GM12878 (cell line): ENCODE data around the gene POLR2L. TPM values are rescaled to one million over a fixed set of nuclear protein-coding genes. Genes with fewer than 3 reads are reported as not detected.

ENCODE experiments used
- BHLHE40 ChIP-seq, 2 experiments: fragments of 450-650 bp in 1 of 2; IDR thresholded peaks; 2 replicates each; pipeline ENCODE4 v1.6.1; 2011 to 2017; ENCODE audit warnings: low read depth in 2 of 2, borderline replicate concordance in 1 of 2, improper control_type of control experiment in 1 of 2, low read length in 1 of 2, mild to moderate bottlenecking in 1 of 2
- CBX3 ChIP-seq: fragments of 200-600 bp; sonication (generic); IDR thresholded peaks from 2 replicates; pipeline ENCODE4 v1.6.1; 2016; ENCODE audit warnings: low read depth, borderline replicate concordance
- DPF2 ChIP-seq: fragments of 450-650 bp; IDR thresholded peaks from 2 replicates; pipeline ENCODE4 v1.6.1; 2017; ENCODE audit warnings: mild to moderate bottlenecking
- HDGF ChIP-seq: fragments of 450-650 bp; IDR thresholded peaks from 2 replicates; pipeline ENCODE4 v1.6.1; 2016; ENCODE audit warnings: antibody characterized with exemption
- IRF3 ChIP-seq: fragments of 450-650 bp; IDR thresholded peaks from 2 replicates; pipeline ENCODE4 v1.6.1; 2014; ENCODE audit warnings: mild to moderate bottlenecking
- MEF2B ChIP-seq: fragments of 450-650 bp; IDR thresholded peaks from 2 replicates; pipeline ENCODE4 v1.6.1; 2018; ENCODE audit warnings: mild to moderate bottlenecking, moderate library complexity; ENCODE audit not compliant: partially characterized antibody, poor library complexity, severe bottlenecking
- MLLT1 ChIP-seq: fragments of 450-650 bp; IDR thresholded peaks from 2 replicates; pipeline ENCODE4 v1.6.1; 2016; ENCODE audit warnings: mild to moderate bottlenecking
- NBN ChIP-seq: fragments of 450-650 bp; IDR thresholded peaks from 2 replicates; pipeline ENCODE4 v1.6.1; 2016
- NKRF ChIP-seq: fragments of 450-650 bp; conservative IDR thresholded peaks from 2 replicates; pipeline ENCODE4 v1.6.1; 2017; ENCODE audit warnings: mild to moderate bottlenecking, moderate library complexity
- RB1 ChIP-seq: fragments of 450-650 bp; formaldehyde crosslinking; IDR thresholded peaks from 2 replicates; pipeline ENCODE4 v1.6.1; 2017; ENCODE audit warnings: mild to moderate bottlenecking, borderline replicate concordance
- TCF3 ChIP-seq: IDR thresholded peaks from 2 replicates; pipeline ENCODE4 v1.6.1; 2012; ENCODE audit warnings: low read depth, mild to moderate bottlenecking, low read length, borderline replicate concordance; ENCODE audit not compliant: insufficient read depth
- WRNIP1 ChIP-seq: IDR thresholded peaks from 2 replicates; pipeline ENCODE4 v1.6.1; 2011; ENCODE audit warnings: low read depth, low read length, improper control_type of control experiment, borderline replicate concordance
- ZNF592 ChIP-seq: fragments of 450-650 bp; IDR thresholded peaks from 2 replicates; pipeline ENCODE4 v1.6.1; 2017; ENCODE audit warnings: mild to moderate bottlenecking, moderate library complexity
- ZNF687 ChIP-seq: fragments of 450-650 bp; IDR thresholded peaks from 2 replicates; pipeline ENCODE4 v1.6.1; 2017; ENCODE audit warnings: mild to moderate bottlenecking, moderate library complexity
- polyA plus RNA-seq, 11 experiments: library from polyadenylated mRNA; depleted of rRNA in 4 of 11; unstranded in 6 of 11; stranded (reverse) in 5 of 11; fragments of >200 nt; fragmentation: Nextera tagmentation in 4 of 11; fragmentation: Illumina TruSeq in 1 of 11; extraction: Ambion mirVana in 4 of 11; extraction: Trizol in 1 of 11; gene quantifications; 1 replicate in 1 of 11; 2 replicates in 10 of 11; pipeline versions ENCODE4 v1.2.1 to v1.2.3, GENCODE V29; 2011 to 2016; ENCODE audit warnings: inconsistent platforms in 2 of 11, missing spikeins in 2 of 11, low read depth in 1 of 11
- total RNA-seq, 4 experiments: library from RNA; depleted of rRNA in 3 of 4; stranded (reverse); fragments of >200 nt in 3 of 4; fragmentation: Illumina TruSeq in 1 of 4; extraction: Trizol in 1 of 4; gene quantifications; 2 replicates each; pipeline versions ENCODE4 v1.2.1 to v1.2.3, GENCODE V29; 2013 to 2021

POLR2L gene
- total and polyA plus RNA-seq, 10 of the 15 experiments (the other 5 are each of a cell fraction or from before 2014, with no cell fraction given), result 23.1 to 497 (median 125) TPM

- peak; percentile 48; the same call in 1 of the 2 replicates for TF ChIP-seq MLLT1
- TF ChIP-seq ZNF687, result peak; percentile 55; the same call in 1 of the 2 replicates
- TF ChIP-seq TCF3, result 0 out of 2 replicates have a peak, but pooled peaks have one; percentile 10
- peak; percentile 86; the same call in 1 of the 2 replicates for TF ChIP-seq HDGF
- 0 out of 2 replicates have a peak, but pooled peaks have one; percentile 37 for TF ChIP-seq NBN
- peak; percentile 54 to 88; a peak in 3 of 4 replicates for TF ChIP-seq BHLHE40 (IDR thresholded peaks at IDR 0.05; ENCODE audit: borderline replicate concordance in 1 of 2, low read depth in 2 of 2, low read length in 1 of 2)
- TF ChIP-seq MEF2B, result peak; percentile 78
- peak; percentile 85 for TF ChIP-seq DPF2
- no peak for TF ChIP-seq RB1
- peak; percentile 77 for TF ChIP-seq NKRF
- no peak for TF ChIP-seq IRF3
- TF ChIP-seq WRNIP1, result no peak
- TF ChIP-seq CBX3, result no peak
- no peak for TF ChIP-seq ZNF592
These were observed 15.0 kb downstream of the POLR2L start (continued) for GRCh38 chr11:827146-827896.
